ENCODE measurements around the gene ATG4A.
A peak's percentile ranks its signal among the peaks of the same experiment; 100 is the strongest.

The ATG4A gene

GRCh38 chrX:108117988-108118387, 26.4 kb downstream of the ATG4A start:
- no peak for TF ChIP-seq RARB (CRISPR knock-in tag; IDR thresholded peaks at IDR 0.05)
- TF ChIP-seq ZFP30 (CRISPR knock-in tag; IDR thresholded peaks at IDR 0.05) = no peak
- no peak for TF ChIP-seq CSRNP3 (CRISPR knock-in tag; IDR thresholded peaks at IDR 0.05)
- TF ChIP-seq ZNF70 (CRISPR knock-in tag; IDR thresholded peaks at IDR 0.05) = no peak
- TF ChIP-seq BACH2 (CRISPR knock-in tag; IDR thresholded peaks at IDR 0.05; ENCODE audit: borderline replicate concordance) = no peak
- TF ChIP-seq ISL1 (CRISPR knock-in tag; IDR thresholded peaks at IDR 0.05) = no peak
- no peak for TF ChIP-seq CSDC2 (CRISPR knock-in tag; IDR thresholded peaks at IDR 0.05)
- TF ChIP-seq ESRRG (CRISPR knock-in tag; IDR thresholded peaks at IDR 0.05) = no peak

GRCh38 chrX:108121291-108121690, 29.7 kb downstream of the ATG4A start:
- TF ChIP-seq TSHZ2 (CRISPR knock-in tag; IDR thresholded peaks at IDR 0.05) (no peak), ESRRG (CRISPR knock-in tag; IDR thresholded peaks at IDR 0.05) (no peak), ZNF70 (CRISPR knock-in tag; IDR thresholded peaks at IDR 0.05) (no peak), ZNF565 (CRISPR knock-in tag; conservative IDR thresholded peaks at IDR 0.05; ENCODE audit: low read depth) (no peak), ARNTL (CRISPR knock-in tag; IDR thresholded peaks at IDR 0.05; ENCODE audit: borderline replicate concordance, low read depth) (no peak), ZFP30 (CRISPR knock-in tag; IDR thresholded peaks at IDR 0.05) (no peak), POU6F1 (CRISPR knock-in tag; IDR thresholded peaks at IDR 0.05; ENCODE audit: borderline replicate concordance, low read depth) (no peak), ISL1 (CRISPR knock-in tag; IDR thresholded peaks at IDR 0.05) (no peak), TOX (CRISPR knock-in tag; IDR thresholded peaks at IDR 0.05; ENCODE audit: borderline replicate concordance) (no peak), BACH2 (CRISPR knock-in tag; IDR thresholded peaks at IDR 0.05; ENCODE audit: borderline replicate concordance) (no peak)

More at GRCh38 chrX:108117988-108118387, 26.4 kb downstream of the ATG4A start:
- ATAC-seq = no peak

GRCh38 chrX:108122748-108123147, 31.2 kb downstream of the ATG4A start:
- ATAC-seq = no peak
- no peak for TF ChIP-seq TCF4 (CRISPR knock-in tag; IDR thresholded peaks at IDR 0.05; ENCODE audit: borderline replicate concordance)
- TF ChIP-seq OSR1 (CRISPR knock-in tag; IDR thresholded peaks at IDR 0.05) = 0 out of 2 replicates have a peak, but pooled peaks have one; percentile 36

More at GRCh38 chrX:108121291-108121690, 29.7 kb downstream of the ATG4A start:
- ATAC-seq = no peak

- no peak for ATAC-seq
These were observed 32.2 kb downstream of the ATG4A start for GRCh38 chrX:108123591-108124366.

More at GRCh38 chrX:108123591-108124366, 32.2 kb downstream of the ATG4A start:
- TF ChIP-seq ARNTL (CRISPR knock-in tag; IDR thresholded peaks at IDR 0.05; ENCODE audit: borderline replicate concordance, low read depth) = no peak
- TF ChIP-seq TOX (CRISPR knock-in tag; IDR thresholded peaks at IDR 0.05; ENCODE audit: borderline replicate concordance) = no peak
- TF ChIP-seq ZFP3 (CRISPR knock-in tag; IDR thresholded peaks at IDR 0.05) = no peak
- no peak for TF ChIP-seq POU6F1 (CRISPR knock-in tag; IDR thresholded peaks at IDR 0.05; ENCODE audit: borderline replicate concordance, low read depth)
- TF ChIP-seq ZFP30 (CRISPR knock-in tag; IDR thresholded peaks at IDR 0.05) = no peak
- TF ChIP-seq ESRRG (CRISPR knock-in tag; IDR thresholded peaks at IDR 0.05) = no peak
- TF ChIP-seq ISL1 (CRISPR knock-in tag; IDR thresholded peaks at IDR 0.05) = no peak
